ENCODE results near the gene PDE8A.
"Not testable (repeated sequence)": the region's sequence is repeated elsewhere in the genome, so short reads cannot be mapped to it uniquely, and the experiment has no call there.

The PDE8A gene

GRCh38 chr15:84988909-84989644 lies 7.4 kb downstream of the PDE8A start:
- DNase-seq (ENCODE audit: low read depth in 1 of 2, low spot score in 1 of 2): no peak

DNA sequence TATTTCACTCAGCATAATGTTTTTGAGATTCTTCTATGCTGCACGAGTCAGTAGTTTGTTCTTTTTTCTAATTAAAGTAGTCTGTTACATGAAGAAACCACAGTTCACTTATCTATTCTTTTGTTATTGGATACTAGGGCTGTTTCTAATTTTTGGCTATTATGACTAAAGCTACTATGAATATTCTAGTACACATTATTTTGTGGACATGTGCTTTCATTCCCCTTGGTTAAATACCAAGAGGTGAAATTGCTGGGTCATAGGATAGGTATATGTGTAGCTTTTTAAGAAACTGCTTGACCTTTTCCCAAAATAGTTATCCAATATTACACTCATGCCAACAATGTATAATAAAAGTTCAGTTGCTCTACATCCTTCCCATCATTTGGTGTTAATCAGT lies 8.9 kb downstream of the PDE8A start:
- DNase-seq (ENCODE audit: low read depth in 1 of 2, low spot score in 1 of 2): no peak

- DNase-seq (ENCODE audit: low read depth in 1 of 2, low spot score in 1 of 2): no peak
These were observed 9.5 kb downstream of the PDE8A start for GRCh38 chr15:84991014-84991712.

DNA sequence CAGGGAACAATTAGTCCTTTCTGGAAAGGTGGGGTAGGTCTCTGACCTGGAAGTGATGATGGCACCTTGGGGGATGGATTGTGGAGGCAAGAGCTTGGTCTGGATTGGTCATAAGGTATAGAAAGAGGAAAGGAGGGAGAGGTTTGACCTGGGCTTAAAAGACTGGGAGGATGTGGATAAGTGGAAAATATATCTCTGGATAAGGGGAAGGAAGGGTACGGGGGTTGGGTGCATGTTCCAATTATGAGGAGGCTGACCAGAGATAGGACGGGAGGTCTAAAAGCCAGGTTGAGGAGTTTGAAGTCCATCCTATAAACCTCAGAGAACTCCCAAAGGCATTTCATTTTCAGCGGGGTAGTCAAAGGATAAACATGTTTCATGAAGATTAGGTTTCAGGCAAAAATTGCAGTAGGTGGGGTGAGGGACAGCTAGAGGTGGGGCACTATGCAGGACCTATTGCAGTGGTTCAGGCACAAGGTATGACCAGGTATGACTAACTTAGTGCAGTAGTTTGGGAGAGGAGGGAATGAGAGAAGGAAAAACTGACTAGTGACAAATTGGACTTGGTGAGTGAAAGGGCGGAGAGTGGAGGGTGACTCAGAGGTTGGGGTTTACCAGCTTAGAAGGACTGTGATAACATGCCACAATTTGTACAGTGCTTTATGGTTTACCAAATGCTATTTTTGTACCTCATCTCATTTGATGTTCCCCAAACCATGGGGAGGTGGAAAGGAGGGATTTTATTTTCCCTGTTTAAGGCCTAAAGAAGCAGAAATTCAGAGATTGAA lies 10.7 kb downstream of the PDE8A start:
- DNase-seq (ENCODE audit: low read depth in 1 of 2, low spot score in 1 of 2): peak in 1 of 2 donors; percentile 43

DNA sequence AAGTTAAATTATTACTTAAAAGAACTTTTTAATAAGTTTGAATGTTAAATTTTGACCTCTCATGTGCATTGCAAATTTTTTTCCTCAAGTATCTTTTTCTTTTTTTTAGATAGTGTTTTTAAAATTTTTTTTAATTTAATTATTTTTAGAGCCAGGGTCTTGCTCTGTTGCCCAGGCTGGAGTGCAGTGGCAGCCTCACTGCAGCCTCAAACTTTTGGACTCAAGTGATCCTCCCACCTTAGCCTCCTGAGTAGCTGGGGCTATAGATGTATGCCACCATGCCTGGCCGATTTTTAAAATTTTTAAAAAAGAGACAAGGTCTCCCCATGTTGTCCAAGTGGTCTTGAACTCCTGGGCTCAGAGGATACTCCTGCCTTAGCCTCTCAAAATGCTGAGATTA lies 14.4 kb downstream of the PDE8A start:
- no peak for DNase-seq (ENCODE audit: low read depth in 1 of 2, low spot score in 1 of 2)

GRCh38 chr15:84996714-84997113 lies 15.1 kb downstream of the PDE8A start:
- not testable (repeated sequence) for DNase-seq (ENCODE audit: low read depth in 1 of 2, low spot score in 1 of 2)

- not testable (repeated sequence) for DNase-seq (ENCODE audit: low read depth in 1 of 2, low spot score in 1 of 2)
These were observed 15.6 kb downstream of the PDE8A start for GRCh38 chr15:84997214-84997613.

DNA sequence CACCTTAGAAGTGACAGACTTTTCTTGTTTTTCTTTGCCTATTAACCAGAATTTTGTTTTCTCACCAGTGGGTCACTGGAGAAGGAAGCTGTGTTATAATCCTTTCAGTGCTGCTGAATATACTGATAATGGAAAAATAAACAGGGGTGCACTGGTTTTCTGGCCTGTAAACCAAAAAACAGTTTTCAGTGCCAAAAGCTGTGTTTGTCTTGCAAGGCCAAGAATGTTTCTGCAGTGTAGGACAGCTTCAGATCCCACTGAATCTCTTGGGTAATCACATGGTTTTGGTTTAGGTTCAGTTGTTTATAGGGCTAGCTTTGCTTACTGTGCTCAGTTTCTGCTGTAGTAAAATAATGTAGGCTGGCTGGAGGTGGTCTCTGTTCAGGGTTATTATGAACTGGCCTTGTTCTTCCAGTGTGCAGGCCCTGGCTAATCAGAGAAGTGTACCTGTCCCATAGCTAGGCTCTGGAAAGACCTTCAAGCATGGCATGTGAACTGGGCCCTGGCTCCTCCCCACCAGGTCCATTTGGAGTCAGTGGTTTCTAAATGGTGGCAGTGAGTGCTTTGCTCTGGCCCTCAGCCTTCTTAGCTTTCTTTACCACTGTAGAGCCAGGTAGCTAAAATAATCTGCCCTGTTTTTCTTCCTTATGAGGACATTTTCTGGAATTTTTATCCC lies 18.7 kb downstream of the PDE8A start:
- no peak for DNase-seq (ENCODE audit: low read depth in 1 of 2, low spot score in 1 of 2)

- DNase-seq (ENCODE audit: low read depth in 1 of 2, low spot score in 1 of 2): no peak
These were observed 19.3 kb downstream of the PDE8A start for GRCh38 chr15:85000937-85001336.

- no peak for DNase-seq (ENCODE audit: low read depth in 1 of 2, low spot score in 1 of 2)
These were observed 20.9 kb downstream of the PDE8A start for GRCh38 chr15:85002517-85002916.

DNA sequence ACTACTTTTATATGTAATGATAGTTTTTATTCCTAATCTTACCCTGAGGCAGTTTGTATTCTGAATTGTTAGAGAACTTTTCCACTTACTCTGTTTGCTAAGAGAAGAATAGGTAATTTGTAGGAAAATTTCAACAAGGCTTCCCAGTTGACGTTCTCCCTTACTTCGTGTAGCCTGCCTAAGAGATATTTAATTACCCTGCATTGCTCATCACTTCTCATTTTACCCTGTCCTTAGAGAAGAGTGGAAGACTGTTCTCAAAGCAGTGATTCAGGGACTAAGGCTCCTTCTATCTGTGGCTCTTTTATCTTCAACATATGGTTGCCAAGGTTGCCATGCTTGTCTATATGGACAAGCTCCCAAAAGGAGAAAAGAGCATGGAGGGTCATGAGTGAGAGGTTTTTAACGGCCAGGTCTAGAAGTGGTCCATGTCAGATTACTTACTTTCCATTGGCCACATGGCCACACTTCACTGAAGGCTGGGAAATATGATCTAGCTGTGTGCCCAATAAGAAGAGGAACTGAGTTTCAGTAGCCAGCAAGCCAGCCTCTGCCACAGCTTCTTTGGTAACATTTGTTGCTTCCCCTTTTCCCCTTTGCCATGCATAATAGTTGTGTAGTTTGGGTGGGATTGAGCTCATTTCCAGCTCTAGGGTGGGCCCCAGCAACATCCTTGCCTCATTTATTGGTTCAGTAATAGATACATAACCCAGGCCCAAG lies 22.1 kb downstream of the PDE8A start:
- DNase-seq (ENCODE audit: low read depth in 1 of 2, low spot score in 1 of 2): no peak

DNA sequence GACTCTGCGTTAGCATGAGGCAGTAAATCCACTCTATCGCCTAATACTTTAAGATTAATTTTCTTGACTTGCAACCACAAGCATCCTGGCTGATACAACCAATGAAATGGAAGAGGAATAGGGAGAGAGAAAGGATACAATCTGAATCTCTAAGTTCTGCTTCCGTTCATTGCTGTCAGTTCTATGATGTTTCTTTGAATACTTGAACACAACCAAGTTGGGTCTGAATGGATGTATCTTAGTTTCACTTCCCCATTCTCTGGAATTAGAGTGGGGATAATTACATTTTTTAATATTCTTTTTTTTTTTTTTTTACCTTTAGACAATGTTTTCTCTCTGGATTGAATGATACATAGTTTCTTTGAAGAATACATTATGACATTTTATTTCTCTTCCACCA lies 22.9 kb downstream of the PDE8A start:
- DNase-seq (ENCODE audit: low read depth in 1 of 2, low spot score in 1 of 2): no peak

GRCh38 chr15:85005319-85005718 lies 23.7 kb downstream of the PDE8A start:
- DNase-seq (ENCODE audit: low read depth in 1 of 2, low spot score in 1 of 2): no peak

GRCh38 chr15:85005746-85006145 lies 24.1 kb downstream of the PDE8A start:
- no peak for DNase-seq (ENCODE audit: low read depth in 1 of 2, low spot score in 1 of 2)

GRCh38 chr15:85006201-85006600 lies 24.5 kb downstream of the PDE8A start:
- no peak for DNase-seq (ENCODE audit: low read depth in 1 of 2, low spot score in 1 of 2)

- DNase-seq (ENCODE audit: low read depth in 1 of 2, low spot score in 1 of 2): no peak
These were observed 25.0 kb downstream of the PDE8A start for GRCh38 chr15:85006655-85007054.

- no peak for DNase-seq (ENCODE audit: low read depth in 1 of 2, low spot score in 1 of 2)
These were observed 25.5 kb downstream of the PDE8A start for GRCh38 chr15:85007137-85007536.

DNA sequence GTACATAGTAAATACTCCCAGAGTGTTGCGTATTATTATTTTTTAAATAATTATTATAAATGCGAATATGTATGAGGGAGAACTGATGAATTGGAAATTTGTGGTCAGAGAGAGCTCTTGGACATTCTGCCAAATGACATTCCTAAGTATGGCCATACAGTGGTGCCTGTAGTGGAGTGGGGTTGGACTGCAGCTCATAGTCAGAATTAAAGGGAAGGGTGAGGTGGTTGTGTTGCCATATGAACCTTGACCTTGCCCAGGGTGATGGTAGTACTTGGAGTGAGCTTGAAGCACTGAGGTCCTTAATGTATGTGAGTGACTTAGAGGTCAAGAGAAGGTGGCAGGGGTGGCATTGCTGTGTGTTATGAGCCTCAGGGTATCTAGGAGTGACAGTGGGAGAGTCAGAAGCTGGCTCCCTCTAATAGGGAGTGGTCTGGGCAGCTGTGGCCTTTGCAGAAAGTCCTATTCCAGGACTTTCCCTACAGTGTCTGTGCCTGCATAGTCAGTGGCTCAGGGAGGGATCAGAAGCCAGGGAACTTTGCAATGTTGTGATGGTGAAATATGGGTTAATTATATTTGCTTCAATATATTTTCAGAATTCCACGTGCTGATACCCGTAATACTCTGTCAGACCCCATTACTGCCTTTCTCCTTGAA lies 26.2 kb downstream of the PDE8A start:
- DNase-seq (ENCODE audit: low read depth in 1 of 2, low spot score in 1 of 2): no peak

DNA sequence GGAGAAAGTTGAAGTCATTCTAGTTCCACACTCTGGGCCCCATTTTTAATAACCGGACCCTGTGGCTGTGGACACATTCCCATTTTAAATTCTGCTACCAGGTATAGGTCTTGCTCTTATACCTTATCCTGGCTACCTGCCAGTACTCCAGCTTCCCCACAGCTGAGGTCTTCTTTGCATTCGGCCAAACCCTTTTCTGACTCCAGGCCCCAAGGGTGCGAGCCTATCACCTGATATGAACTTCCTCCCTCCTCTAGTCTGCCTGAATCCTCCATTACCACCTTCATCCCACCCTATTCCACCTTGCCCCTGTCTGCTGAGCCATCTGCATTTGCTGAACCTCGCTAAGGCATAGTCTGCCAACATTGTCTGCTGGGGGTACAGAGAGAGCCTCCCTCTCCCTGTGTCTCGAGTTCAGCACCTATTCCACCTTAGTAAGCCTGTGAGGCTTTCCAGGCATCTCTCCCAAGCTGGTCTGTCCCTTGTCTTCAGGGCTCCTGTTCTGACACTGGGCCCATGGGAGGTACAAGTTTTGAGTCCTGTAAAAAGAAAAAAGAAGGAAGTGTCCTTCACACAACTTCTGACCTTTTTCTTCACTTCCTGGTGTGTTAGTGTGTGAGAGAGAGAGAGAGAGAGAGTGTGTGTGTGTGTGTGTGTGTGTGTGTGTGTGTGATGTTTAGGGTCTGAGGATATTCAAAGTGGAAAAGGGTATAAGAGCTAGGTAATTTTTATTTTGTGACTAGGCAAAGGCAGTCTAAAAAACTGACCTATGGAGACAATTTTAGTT lies 27.0 kb downstream of the PDE8A start:
- no peak for DNase-seq (ENCODE audit: low read depth in 1 of 2, low spot score in 1 of 2)
